Brain microvascular endothelial cell (primary cell): ENCODE data around the gene PARD3.

ENCODE experiments used
- DNase-seq: peaks from one replicate; pipeline ENCODE4 v3.0.0-alpha.2; 2020
- H3K27ac ChIP-seq: fragments of 250-450 bp; sonication (Bioruptor Pico); 2 replicates; pipeline ENCODE4 v1.5.1; 2020; ENCODE audit warnings: mild to moderate bottlenecking, moderate library complexity
- H3K27me3 ChIP-seq: fragments of 250-450 bp; sonication (Bioruptor Pico); replicated peaks from 2 replicates; pipeline ENCODE4 v1.5.1; 2020; ENCODE audit warnings: mild to moderate bottlenecking
- H3K36me3 ChIP-seq: fragments of 250-450 bp; sonication (Bioruptor Pico); replicated peaks from 2 replicates; pipeline ENCODE4 v1.5.1; 2020; ENCODE audit warnings: mild to moderate bottlenecking
- H3K4me3 ChIP-seq: 2 replicates; pipeline ENCODE4 v1.5.1; 2011; ENCODE audit warnings: low read depth, mild to moderate bottlenecking, control low read depth, low read length, moderate library complexity
- CTCF ChIP-seq: IDR thresholded peaks from 2 replicates; pipeline ENCODE4 v1.5.1; 2011; ENCODE audit warnings: low read depth, mild to moderate bottlenecking, moderate library complexity, low read length, control low read depth, inconsistent platforms; ENCODE audit errors: missing control alignments
- in situ Hi-C: cut with HindIII; loops from 2 replicates; pipeline ENCODE4 v1.10.0; 2017; ENCODE audit warnings: low sequenced_read_pairs, low pct_ligation_motif_present

Gene PARD3

GRCh38 chr10:34176351-34176750 lies 638.7 kb downstream of the PARD3 start:
- in situ Hi-C loops: no loop called here
- DNase-seq: no peak
- TF ChIP-seq CTCF: no peak
- Histone ChIP-seq H3K27ac (no peak overlapping the region), H3K36me3 (no peaks in the 10 kb centered on the region), H3K4me3 (no peak overlapping the region), H3K27me3 (no peaks in the 10 kb centered on the region)

GRCh38 chr10:34175121-34175520 lies 640.0 kb downstream of the PARD3 start:
- no peaks in the 10 kb centered on the region for H3K27me3 ChIP-seq
- no peaks in the 10 kb centered on the region for H3K36me3 ChIP-seq
- in situ Hi-C loops: no loop called here
- no peak for TF ChIP-seq CTCF
- H3K4me3 ChIP-seq: no peak overlapping the region
- no peak overlapping the region for H3K27ac ChIP-seq
- no peak for DNase-seq

- in situ Hi-C loops: no loop called here
- Histone ChIP-seq H3K27me3 (no peaks in the 10 kb centered on the region), H3K4me3 (no peak overlapping the region), H3K36me3 (no peaks in the 10 kb centered on the region), H3K27ac (no peak overlapping the region)
- no peak for TF ChIP-seq CTCF
- DNase-seq: no peak
These were observed 642.1 kb downstream of the PARD3 start for GRCh38 chr10:34172936-34173533.

- no peak for DNase-seq
- in situ Hi-C loops: no loop called here
- no peak overlapping the region for H3K27ac ChIP-seq
- no peaks in the 10 kb centered on the region for H3K36me3 ChIP-seq
- TF ChIP-seq CTCF: no peak
- no peak overlapping the region for H3K4me3 ChIP-seq
- no peaks in the 10 kb centered on the region for H3K27me3 ChIP-seq
These were observed 643.1 kb downstream of the PARD3 start for GRCh38 chr10:34171957-34172527.

- TF ChIP-seq CTCF: no peak
- no peak overlapping the region for H3K27ac ChIP-seq
- in situ Hi-C loops: no loop called here
- no peak overlapping the region for H3K4me3 ChIP-seq
- DNase-seq: no peak
- H3K27me3 ChIP-seq: no peaks in the 10 kb centered on the region
- no peaks in the 10 kb centered on the region for H3K36me3 ChIP-seq
These were observed 645.4 kb downstream of the PARD3 start for GRCh38 chr10:34169677-34170076.

GRCh38 chr10:34169131-34169530 lies 646.0 kb downstream of the PARD3 start:
- no peaks in the 10 kb centered on the region for H3K36me3 ChIP-seq
- DNase-seq: no peak
- no peak overlapping the region for H3K27ac ChIP-seq
- H3K4me3 ChIP-seq: no peak overlapping the region
- in situ Hi-C loops: no loop called here
- H3K27me3 ChIP-seq: no peaks in the 10 kb centered on the region
- no peak for TF ChIP-seq CTCF
